HepG2 (cell line): ENCODE results near the gene IGF1. TPM values are rescaled to one million over a fixed set of nuclear protein-coding genes. Genes with fewer than 3 reads are reported as not detected.

ENCODE experiments used
- KMT2A ChIP-seq: sonication (generic); formaldehyde crosslinking; IDR thresholded peaks from 2 replicates; pipeline ENCODE4 v1.4.0; 2020; ENCODE audit warnings: missing genetic modification reagents
- MAZ ChIP-seq, 2 experiments: sonication (generic) in 1 of 2; formaldehyde crosslinking in 1 of 2; IDR thresholded peaks; 2 replicates each; pipeline versions ENCODE4 v1.5.0 to v1.6.1; 2012 to 2020; ENCODE audit warnings: low read depth in 2 of 2, mild to moderate bottlenecking in 2 of 2, borderline replicate concordance in 1 of 2, improper control_type of control experiment in 1 of 2, low read length in 1 of 2, missing genetic modification reagents in 1 of 2, moderate library complexity in 1 of 2
- NFAT5 ChIP-seq: sonication (generic); formaldehyde crosslinking; IDR thresholded peaks from 2 replicates; pipeline ENCODE4 v1.4.0; 2020; ENCODE audit warnings: missing genetic modification reagents
- ZNF318 ChIP-seq: sonication (generic); formaldehyde crosslinking; IDR thresholded peaks from 2 replicates; pipeline ENCODE4 v1.4.0; 2020; ENCODE audit warnings: mild to moderate bottlenecking, missing genetic modification reagents
- polyA plus RNA-seq, 8 experiments: library from polyadenylated mRNA; depleted of rRNA in 3 of 8; stranded (reverse) in 7 of 8; unstranded in 1 of 8; fragments of >200 nt; fragmentation: Illumina TruSeq in 4 of 8; extraction: Trizol in 4 of 8; gene quantifications; 2 replicates each; pipeline versions ENCODE4 v1.2.1 to v1.2.3, GENCODE V29; 2011 to 2016; ENCODE audit warnings: low read depth in 4 of 8, missing spikeins in 1 of 8, mixed read lengths in 1 of 8; ENCODE audit not compliant: insufficient read depth in 1 of 8
- total RNA-seq, 5 experiments: library from RNA; depleted of rRNA; stranded (reverse); fragments of >200 nt; fragmentation: Illumina TruSeq; extraction: Trizol; gene quantifications; 2 replicates each; pipeline ENCODE4 v1.2.3, GENCODE V29; 2016; ENCODE audit warnings: low read depth in 1 of 5

The IGF1 gene
- total and polyA plus RNA-seq, 2 of the 13 experiments (the other 11 are each of a cell fraction or from before 2014, with no cell fraction given): not detected

- TF ChIP-seq NFAT5 (CRISPR knock-in tag): no peak
- no peak for TF ChIP-seq KMT2A
- no peak for TF ChIP-seq MAZ (IDR thresholded peaks at IDR 0.05; ENCODE audit: borderline replicate concordance, low read depth, low read length)
- TF ChIP-seq MAZ (CRISPR knock-in tag; IDR thresholded peaks at IDR 0.05; ENCODE audit: low read depth): no peak
- no peak for TF ChIP-seq ZNF318
These were observed 6.9 kb upstream of the IGF1 start (continued) for GRCh38 chr12:102487226-102487625.
